Measurements from ENCODE around the gene MYH15.
A peak's percentile ranks its signal among the peaks of the same experiment; 100 is the strongest.
"Not testable (repeated sequence)": the region's sequence is repeated elsewhere in the genome, so short reads cannot be mapped to it uniquely, and the experiment has no call there.

Gene MYH15

GRCh38 chr3:108380128-108380795 is 130.1 kb downstream of the MYH15 start:
- peak; percentile 0 for DNase-seq

- not testable (repeated sequence) for DNase-seq
Measured at GRCh38 chr3:108378952-108379342, 131.4 kb downstream of the MYH15 start.

GRCh38 chr3:108378153-108378951 is 132.0 kb downstream of the MYH15 start:
- DNase-seq, result no peak

- DNase-seq, result no peak
Measured at GRCh38 chr3:108377384-108377783, 133.0 kb downstream of the MYH15 start.

- no peak for DNase-seq
Measured at GRCh38 chr3:108376026-108376425, 134.4 kb downstream of the MYH15 start.

- no peak for DNase-seq
Measured at GRCh38 chr3:108359011-108359410, 151.4 kb downstream of the MYH15 start.

- DNase-seq, result no peak
Measured at GRCh38 chr3:108357042-108357441, 153.4 kb downstream of the MYH15 start.

- no peak for DNase-seq
Measured at GRCh38 chr3:108354562-108354961, 155.8 kb downstream of the MYH15 start.

- no peak for DNase-seq
Measured at GRCh38 chr3:108352176-108352575, 158.2 kb downstream of the MYH15 start.

GRCh38 chr3:108346301-108347227 is 163.8 kb downstream of the MYH15 start:
- DNase-seq, result no peak

GRCh38 chr3:108345492-108346205 is 164.7 kb downstream of the MYH15 start:
- no peak for DNase-seq

- no peak for DNase-seq
Measured at GRCh38 chr3:108343491-108343890, 166.9 kb downstream of the MYH15 start.

- no peak for DNase-seq
Measured at GRCh38 chr3:108342837-108343486, 167.4 kb downstream of the MYH15 start.

GRCh38 chr3:108341911-108342310 is 168.5 kb downstream of the MYH15 start:
- no peak for DNase-seq

GRCh38 chr3:108338901-108339545 is 171.4 kb downstream of the MYH15 start:
- DNase-seq, result no peak

GRCh38 chr3:108334701-108335100 is 175.7 kb downstream of the MYH15 start:
- no peak for DNase-seq

GRCh38 chr3:108333961-108334360 is 176.4 kb downstream of the MYH15 start:
- no peak for DNase-seq

GRCh38 chr3:108331792-108332191 is 178.6 kb downstream of the MYH15 start:
- no peak for DNase-seq

Data from NCI-H510A treated with DMSO at 0.1 percent for 48 hours (cell line).